ENCODE measurements around the gene FURIN. TPM values are rescaled to one million over a fixed set of nuclear protein-coding genes. Genes with fewer than 3 reads are reported as not detected.

The FURIN gene
- total and polyA plus RNA-seq, 2 experiments from 2014 or later = 67.9 to 98.9 TPM

DNA sequence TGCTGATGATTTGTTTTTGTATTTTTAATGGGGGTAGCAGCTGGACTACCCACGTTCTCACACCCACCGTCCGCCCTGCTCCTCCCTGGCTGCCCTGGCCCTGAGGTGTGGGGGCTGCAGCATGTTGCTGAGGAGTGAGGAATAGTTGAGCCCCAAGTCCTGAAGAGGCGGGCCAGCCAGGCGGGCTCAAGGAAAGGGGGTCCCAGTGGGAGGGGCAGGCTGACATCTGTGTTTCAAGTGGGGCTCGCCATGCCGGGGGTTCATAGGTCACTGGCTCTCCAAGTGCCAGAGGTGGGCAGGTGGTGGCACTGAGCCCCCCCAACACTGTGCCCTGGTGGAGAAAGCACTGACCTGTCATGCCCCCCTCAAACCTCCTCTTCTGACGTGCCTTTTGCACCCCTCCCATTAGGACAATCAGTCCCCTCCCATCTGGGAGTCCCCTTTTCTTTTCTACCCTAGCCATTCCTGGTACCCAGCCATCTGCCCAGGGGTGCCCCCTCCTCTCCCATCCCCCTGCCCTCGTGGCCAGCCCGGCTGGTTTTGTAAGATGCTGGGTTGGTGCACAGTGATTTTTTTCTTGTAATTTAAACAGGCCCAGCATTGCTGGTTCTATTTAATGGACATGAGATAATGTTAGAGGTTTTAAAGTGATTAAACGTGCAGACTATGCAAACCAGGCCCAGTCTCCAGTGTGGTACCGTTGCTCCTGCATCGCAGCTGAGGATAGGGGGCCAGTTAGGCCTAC, 14.6 kb downstream of the FURIN start:
- no peak overlapping the region for H3K4me3 ChIP-seq
- H3K79me2 ChIP-seq = no peaks in the 10 kb centered on the region
- H3K9me3 ChIP-seq (ENCODE audit: low read depth) = no peaks in the 10 kb centered on the region
- no peaks in the 10 kb centered on the region for H3K9me2 ChIP-seq (replicated peaks; ENCODE audit: insufficient read depth)
- no peak for DNase-seq (ENCODE audit: low spot score)
- H3K4me2 ChIP-seq = peak overlapping the region; percentile 95
- peaks cover 28% of the 10 kb centered on the region for H3K4me1 ChIP-seq (ENCODE audit: insufficient read depth)
- H4K20me1 ChIP-seq (ENCODE audit: insufficient read depth, poor library complexity, severe bottlenecking) = no peaks in the 10 kb centered on the region
- TF ChIP-seq EZH2phosphoT487 (IDR thresholded peaks at IDR 0.05; ENCODE audit: low read depth, severe bottlenecking, unreplicated experiment) (no peak), EZH2 (IDR thresholded peaks at IDR 0.05; ENCODE audit: borderline replicate concordance) (no peak)
- TF ChIP-seq, protein P1, sequence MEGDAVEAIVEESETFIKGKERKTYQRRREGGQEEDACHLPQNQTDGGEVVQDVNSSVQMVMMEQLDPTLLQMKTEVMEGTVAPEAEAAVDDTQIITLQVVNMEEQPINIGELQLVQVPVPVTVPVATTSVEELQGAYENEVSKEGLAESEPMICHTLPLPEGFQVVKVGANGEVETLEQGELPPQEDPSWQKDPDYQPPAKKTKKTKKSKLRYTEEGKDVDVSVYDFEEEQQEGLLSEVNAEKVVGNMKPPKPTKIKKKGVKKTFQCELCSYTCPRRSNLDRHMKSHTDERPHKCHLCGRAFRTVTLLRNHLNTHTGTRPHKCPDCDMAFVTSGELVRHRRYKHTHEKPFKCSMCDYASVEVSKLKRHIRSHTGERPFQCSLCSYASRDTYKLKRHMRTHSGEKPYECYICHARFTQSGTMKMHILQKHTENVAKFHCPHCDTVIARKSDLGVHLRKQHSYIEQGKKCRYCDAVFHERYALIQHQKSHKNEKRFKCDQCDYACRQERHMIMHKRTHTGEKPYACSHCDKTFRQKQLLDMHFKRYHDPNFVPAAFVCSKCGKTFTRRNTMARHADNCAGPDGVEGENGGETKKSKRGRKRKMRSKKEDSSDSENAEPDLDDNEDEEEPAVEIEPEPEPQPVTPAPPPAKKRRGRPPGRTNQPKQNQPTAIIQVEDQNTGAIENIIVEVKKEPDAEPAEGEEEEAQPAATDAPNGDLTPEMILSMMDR (IDR thresholded peaks at IDR 0.05; ENCODE audit: poor library complexity) = no peak
- 85% methylated on average over 11 of the region's 13 CpGs for WGBS (ENCODE audit: low lambda C conversion rate, missing lambda C conversion rate)
- peak overlapping the region; percentile 83 for H3K27ac ChIP-seq
- no peaks in the 10 kb centered on the region for H3K27me3 ChIP-seq
- no peaks in the 10 kb centered on the region for H3K36me3 ChIP-seq (replicated peaks; ENCODE audit: insufficient read depth, low read depth)
- H2AFZ ChIP-seq = peak overlapping the region; percentile 97

DNA sequence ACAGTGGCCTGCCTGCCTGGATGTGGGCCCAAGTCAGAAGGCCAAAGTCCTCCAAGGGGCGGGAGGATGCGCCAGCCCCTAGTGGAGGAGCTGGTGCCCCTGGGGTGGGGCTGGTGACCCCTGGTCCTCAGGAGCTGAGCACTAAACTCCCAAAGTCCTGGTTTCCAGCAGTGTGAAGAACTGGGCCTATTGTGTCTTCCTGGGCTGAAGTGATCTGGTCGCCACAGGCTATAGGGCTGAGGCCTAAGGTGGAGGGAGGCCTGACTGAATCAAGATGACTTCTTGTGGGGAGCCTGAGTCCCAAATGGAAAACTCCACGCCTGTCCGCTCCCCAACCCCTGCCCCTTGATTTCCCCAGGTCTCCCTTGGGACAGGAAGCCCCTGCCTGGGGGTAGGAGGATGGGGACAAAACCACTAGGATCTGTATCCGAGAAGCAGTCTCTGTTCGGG, 15.2 kb downstream of the FURIN start:
- Histone ChIP-seq H3K9me2 (replicated peaks; ENCODE audit: insufficient read depth) (no peaks in the 10 kb centered on the region), H3K27me3 (no peaks in the 10 kb centered on the region), H3K4me2 (peak overlapping the region; percentile 95), H3K27ac (peak overlapping the region; percentile 83), H4K20me1 (ENCODE audit: insufficient read depth, poor library complexity, severe bottlenecking) (no peaks in the 10 kb centered on the region), H3K36me3 (replicated peaks; ENCODE audit: insufficient read depth, low read depth) (no peaks in the 10 kb centered on the region), H3K4me1 (ENCODE audit: insufficient read depth) (peaks cover 28% of the 10 kb centered on the region), H3K79me2 (no peaks in the 10 kb centered on the region), H3K9me3 (ENCODE audit: low read depth) (no peaks in the 10 kb centered on the region), H3K4me3 (no peak overlapping the region), H2AFZ (peak overlapping the region; percentile 97)
- WGBS (ENCODE audit: low lambda C conversion rate, missing lambda C conversion rate) = 81% methylated on average over 7 of the region's 7 CpGs
- TF ChIP-seq, protein P1 (IDR thresholded peaks at IDR 0.05; ENCODE audit: poor library complexity) = no peak
- no peak for TF ChIP-seq EZH2phosphoT487 (IDR thresholded peaks at IDR 0.05; ENCODE audit: low read depth, severe bottlenecking, unreplicated experiment)
- TF ChIP-seq EZH2 (IDR thresholded peaks at IDR 0.05; ENCODE audit: borderline replicate concordance) = no peak
- DNase-seq (ENCODE audit: low spot score) = no peak

DNA sequence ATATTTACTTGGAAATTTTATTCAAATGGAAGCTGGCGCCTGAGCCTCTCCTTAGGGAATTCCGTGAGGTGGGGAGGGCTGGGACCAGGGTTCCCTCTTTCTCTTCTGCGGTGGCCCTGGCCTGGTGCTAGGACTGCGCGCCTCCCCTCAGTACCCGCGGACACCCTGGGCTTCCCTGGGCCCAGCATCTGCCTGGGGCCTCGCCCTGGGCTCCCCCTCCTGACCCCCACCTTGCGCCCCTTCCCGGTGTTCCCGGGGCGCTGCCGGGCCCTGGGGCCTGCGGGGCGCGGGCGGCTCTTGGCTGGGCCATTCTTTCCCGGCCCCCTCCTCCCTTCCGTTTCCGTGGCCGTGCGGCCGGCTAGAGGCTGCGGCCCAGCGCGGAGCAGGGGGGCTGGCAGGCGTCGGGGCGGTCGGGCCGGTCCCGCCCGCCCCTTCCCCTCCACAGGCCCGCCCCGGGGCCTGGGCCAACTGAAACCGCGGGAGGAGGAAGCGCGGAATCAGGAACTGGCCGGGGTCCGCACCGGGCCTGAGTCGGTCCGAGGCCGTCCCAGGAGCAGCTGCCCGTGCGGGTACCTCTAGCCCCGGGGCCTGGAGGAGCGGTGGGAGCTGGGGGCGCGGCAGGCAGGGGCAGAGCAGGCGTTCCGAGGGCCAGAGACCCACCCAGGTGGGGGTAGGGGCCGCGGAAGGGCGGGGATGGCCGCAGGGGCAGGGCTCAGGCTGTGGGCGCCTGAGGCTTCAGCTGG, 15.8 kb downstream of the FURIN start, which contains the start of gene FES:
Gene FES (plus strand): TSS at position 529 of the 743 bp plus-strand sequence. CDS start 542 bp downstream, outside the sequence.
- WGBS (ENCODE audit: low lambda C conversion rate, missing lambda C conversion rate) = 31% methylated on average over 22 of the region's 58 CpGs
- Histone ChIP-seq H3K79me2 (no peaks in the 10 kb centered on the region), H3K4me2 (peak within 1 kb of the TSS; percentile 95)

More for the DNA sequence above, 15.8 kb downstream of the FURIN start, which contains the start of gene FES:
- H4K20me1 ChIP-seq (ENCODE audit: insufficient read depth, poor library complexity, severe bottlenecking) = no peaks in the 10 kb centered on the region
- no peaks in the 10 kb centered on the region for H3K9me3 ChIP-seq (ENCODE audit: low read depth)
- peak; percentile 70 for DNase-seq (ENCODE audit: low spot score)
- peak within 1 kb of the TSS; percentile 83 for H3K27ac ChIP-seq
- TF ChIP-seq EZH2phosphoT487 (IDR thresholded peaks at IDR 0.05; ENCODE audit: low read depth, severe bottlenecking, unreplicated experiment) = no peak
- no peaks in the 10 kb centered on the region for H3K36me3 ChIP-seq (replicated peaks; ENCODE audit: insufficient read depth, low read depth)
- peak within 1 kb of the TSS; percentile 97 for H2AFZ ChIP-seq
- H3K4me1 ChIP-seq (ENCODE audit: insufficient read depth) = peaks cover 28% of the 10 kb centered on the region
- peak within 1 kb of the TSS; percentile 42 for H3K4me3 ChIP-seq
- no peaks in the 10 kb centered on the region for H3K27me3 ChIP-seq
- no peaks in the 10 kb centered on the region for H3K9me2 ChIP-seq (replicated peaks; ENCODE audit: insufficient read depth)
